NCI-H2029 (cell line): Measurements from ENCODE around the gene RASAL2.

Experiments
- DNase-seq: peaks from one replicate; lab custom pipeline; 2025; lab: John Stamatoyannopoulos, UW

The RASAL2 gene

DNA sequence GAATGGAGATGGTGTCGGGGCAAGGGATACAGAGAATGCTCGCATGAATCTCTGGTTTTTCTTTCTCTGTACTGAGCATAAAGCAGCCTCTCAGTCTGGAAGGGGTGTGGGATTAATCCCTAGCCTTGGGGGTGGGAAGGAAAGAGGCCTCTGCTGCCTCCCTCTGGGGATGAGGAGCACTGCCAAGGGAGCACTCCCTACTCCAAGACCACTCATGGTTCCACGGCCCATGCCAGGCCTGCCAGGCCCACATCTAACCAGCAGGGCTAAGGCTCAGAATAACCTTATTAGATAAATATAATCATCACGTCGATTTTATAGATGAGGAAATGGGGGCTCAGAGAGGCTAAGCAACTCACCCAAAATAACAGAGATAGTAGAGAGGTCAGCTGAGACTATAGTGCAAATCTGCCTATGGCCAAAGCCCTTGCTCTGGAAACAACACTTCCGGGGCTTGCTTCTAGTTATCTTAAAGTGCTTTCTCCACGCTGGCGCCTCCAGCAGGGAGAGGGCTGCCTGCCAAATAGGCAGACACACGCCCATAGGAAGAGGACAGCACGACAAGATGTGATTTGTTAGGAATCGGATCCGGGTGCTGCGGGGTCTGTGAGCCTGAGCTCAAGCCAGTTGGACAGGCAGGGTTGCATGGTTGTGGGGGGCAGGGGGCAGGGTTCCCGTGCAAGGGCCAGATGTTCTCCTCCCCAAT is 419.5 kb downstream of the RASAL2 start:
- no peak for DNase-seq

GRCh38 chr1:178516110-178516509 is 422.2 kb downstream of the RASAL2 start:
- DNase-seq = no peak

- DNase-seq = no peak
These were observed 425.0 kb downstream of the RASAL2 start for GRCh38 chr1:178518894-178519293.

GRCh38 chr1:178520803-178521202 is 426.9 kb downstream of the RASAL2 start:
- DNase-seq = no peak

GRCh38 chr1:178521241-178521640 is 427.3 kb downstream of the RASAL2 start:
- DNase-seq = no peak

- DNase-seq = no peak
These were observed 433.2 kb downstream of the RASAL2 start for GRCh38 chr1:178527117-178527516.

GRCh38 chr1:178528228-178528952 is 434.5 kb downstream of the RASAL2 start:
- DNase-seq = no peak

DNA sequence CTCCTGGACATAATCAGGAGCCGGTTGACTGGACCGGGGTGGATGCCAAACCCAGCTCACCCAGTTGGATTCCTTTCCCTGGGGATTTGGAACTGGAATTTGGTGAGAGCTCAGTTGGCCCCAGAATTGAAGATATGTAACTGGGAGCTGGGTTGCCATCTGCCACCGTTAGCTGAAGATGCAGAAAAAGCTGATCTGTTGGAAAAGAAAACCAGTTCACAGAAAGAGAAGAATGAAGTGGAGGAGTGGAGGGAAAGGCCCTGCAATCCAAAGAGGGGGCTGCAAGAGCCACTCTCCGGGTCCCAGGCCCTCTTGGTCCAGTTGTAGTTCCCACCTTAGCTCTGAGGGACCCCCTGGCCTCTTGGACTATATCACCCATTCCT is 435.0 kb downstream of the RASAL2 start:
- DNase-seq = no peak

DNA sequence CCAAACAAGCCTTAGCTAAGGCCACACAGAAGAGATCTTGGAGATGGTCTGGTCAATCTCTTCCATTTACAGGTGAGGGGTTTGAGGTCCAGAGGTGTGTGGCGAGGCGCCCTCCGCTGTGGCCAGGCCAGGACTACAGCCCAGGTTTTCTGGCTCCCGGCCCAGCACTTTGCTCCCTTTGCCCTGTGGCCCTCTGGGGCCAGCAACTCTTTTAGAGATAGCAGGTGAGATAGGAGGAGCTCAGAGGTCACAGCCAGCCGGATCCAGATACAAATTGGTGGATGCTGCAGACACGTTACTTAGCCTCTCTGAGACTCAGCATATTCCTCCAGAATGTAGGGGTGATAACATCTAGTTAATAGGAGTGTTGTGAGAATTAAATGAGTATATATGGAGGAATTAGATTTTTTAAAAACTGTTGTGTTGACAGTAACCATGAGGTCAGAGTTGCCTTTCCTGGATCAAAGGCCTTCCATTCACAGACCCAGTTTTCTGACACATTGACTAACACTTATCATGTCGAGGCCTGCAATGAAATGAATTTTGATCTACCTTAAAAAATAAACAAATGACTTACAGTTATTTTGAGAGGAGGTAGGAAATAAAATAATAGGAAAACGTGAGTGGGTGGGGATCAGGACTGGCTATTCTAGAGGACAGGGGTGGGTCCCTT is 435.6 kb downstream of the RASAL2 start:
- no peak for DNase-seq

GRCh38 chr1:178530037-178530402 is 436.1 kb downstream of the RASAL2 start:
- DNase-seq = no peak

GRCh38 chr1:178530502-178530901 is 436.6 kb downstream of the RASAL2 start:
- no peak for DNase-seq

GRCh38 chr1:178531887-178532286 is 438.0 kb downstream of the RASAL2 start:
- no peak for DNase-seq

DNA sequence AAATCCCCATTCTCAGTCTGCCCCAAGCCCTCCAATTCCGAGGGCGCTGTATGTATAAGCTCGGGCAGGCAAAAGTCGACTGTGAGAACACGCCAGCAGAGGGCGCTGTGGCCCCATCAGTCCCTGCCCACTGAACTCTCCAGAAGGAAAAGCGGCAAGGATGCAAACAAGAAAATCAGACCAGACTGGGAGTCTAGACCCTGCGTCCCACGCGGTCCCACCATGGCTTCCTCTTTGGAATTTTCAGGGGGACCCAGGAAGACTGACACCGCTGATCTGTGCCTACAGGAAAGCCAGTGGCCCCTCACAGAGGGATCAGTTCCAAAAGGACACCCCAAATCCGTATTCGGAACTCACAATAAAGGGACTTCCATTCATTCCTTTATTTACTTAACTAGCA is 438.5 kb downstream of the RASAL2 start:
- no peak for DNase-seq

- DNase-seq = no peak
These were observed 439.4 kb downstream of the RASAL2 start for GRCh38 chr1:178533121-178533946.
